Neutrophil (primary cell): ENCODE measurements around the gene AP2B1.
"Not testable (repeated sequence)": the region's sequence is repeated elsewhere in the genome, so short reads cannot be mapped to it uniquely, and the experiment has no call there.

Experiments
- H3K27ac ChIP-seq: fragments of 200-600 bp; sonication (generic); 2 replicates; pipeline ENCODE4 v1.5.1; 2016; ENCODE audit warnings: mild to moderate bottlenecking, moderate library complexity
- H3K27me3 ChIP-seq: fragments of 200-600 bp; sonication (generic); 2 replicates; pipeline ENCODE4 v1.6.0; 2016; ENCODE audit warnings: mild to moderate bottlenecking
- H3K36me3 ChIP-seq: fragments of 200-600 bp; sonication (generic); 2 replicates; pipeline ENCODE4 v1.5.1; 2017
- H3K4me1 ChIP-seq, 2 experiments: fragments of 200-600 bp in 1 of 2; sonication (generic) in 1 of 2; 1 replicate in 1 of 2; 2 replicates in 1 of 2; pipeline versions ENCODE4 v1.5.1 to v1.6.1; 2013 to 2016; ENCODE audit warnings: low read depth in 1 of 2, low read length in 1 of 2, mild to moderate bottlenecking in 1 of 2, moderate library complexity in 1 of 2; ENCODE audit not compliant: control insufficient read depth in 1 of 2, insufficient read depth in 1 of 2
- H3K4me3 ChIP-seq, 2 experiments: fragments of 200-600 bp in 1 of 2; sonication (generic) in 1 of 2; 1 replicate in 1 of 2; 2 replicates in 1 of 2; pipeline ENCODE4 v1.5.1; 2013 to 2016; ENCODE audit warnings: low read depth in 1 of 2, low read length in 1 of 2, mild to moderate bottlenecking in 1 of 2, moderate library complexity in 1 of 2
- H3K9me3 ChIP-seq: fragments of 200-600 bp; sonication (generic); 2 replicates; pipeline ENCODE4 v1.5.1; 2016
- TF ChIP-seq, protein P1 (sequence below): fragments of 200-600 bp; sonication (generic); IDR thresholded peaks from 2 replicates; pipeline ENCODE4 v1.5.1; 2016; ENCODE audit warnings: antibody characterized with exemption

AP2B1 gene

DNA sequence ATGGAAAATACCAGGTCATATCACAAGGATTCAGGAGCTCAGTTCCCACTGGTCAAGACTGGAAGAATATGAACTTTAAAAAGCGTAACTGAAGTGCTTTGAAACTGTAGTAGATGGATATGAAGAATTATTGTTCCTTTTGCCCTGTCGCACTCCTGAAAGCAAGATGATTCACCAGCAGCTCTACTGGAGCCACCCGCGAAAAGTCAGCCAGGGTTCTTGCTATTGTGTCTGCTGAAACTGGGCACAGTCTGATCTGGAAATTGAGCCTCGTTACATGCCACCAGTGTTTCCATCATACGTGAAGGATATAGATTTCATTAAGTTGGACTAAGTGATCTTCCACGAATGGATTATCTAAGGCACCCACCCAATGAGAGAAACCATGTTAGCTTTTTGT, 16.6 kb downstream of the AP2B1 start:
- no peaks in the 10 kb centered on the region for H3K9me3 ChIP-seq
- H3K4me1 ChIP-seq: no peaks in the 10 kb centered on the region
- H3K4me3 ChIP-seq: no peak overlapping the region
- H3K27ac ChIP-seq: no peak overlapping the region
- H3K36me3 ChIP-seq: peaks cover 90% of the 10 kb centered on the region
- TF ChIP-seq, protein P1, sequence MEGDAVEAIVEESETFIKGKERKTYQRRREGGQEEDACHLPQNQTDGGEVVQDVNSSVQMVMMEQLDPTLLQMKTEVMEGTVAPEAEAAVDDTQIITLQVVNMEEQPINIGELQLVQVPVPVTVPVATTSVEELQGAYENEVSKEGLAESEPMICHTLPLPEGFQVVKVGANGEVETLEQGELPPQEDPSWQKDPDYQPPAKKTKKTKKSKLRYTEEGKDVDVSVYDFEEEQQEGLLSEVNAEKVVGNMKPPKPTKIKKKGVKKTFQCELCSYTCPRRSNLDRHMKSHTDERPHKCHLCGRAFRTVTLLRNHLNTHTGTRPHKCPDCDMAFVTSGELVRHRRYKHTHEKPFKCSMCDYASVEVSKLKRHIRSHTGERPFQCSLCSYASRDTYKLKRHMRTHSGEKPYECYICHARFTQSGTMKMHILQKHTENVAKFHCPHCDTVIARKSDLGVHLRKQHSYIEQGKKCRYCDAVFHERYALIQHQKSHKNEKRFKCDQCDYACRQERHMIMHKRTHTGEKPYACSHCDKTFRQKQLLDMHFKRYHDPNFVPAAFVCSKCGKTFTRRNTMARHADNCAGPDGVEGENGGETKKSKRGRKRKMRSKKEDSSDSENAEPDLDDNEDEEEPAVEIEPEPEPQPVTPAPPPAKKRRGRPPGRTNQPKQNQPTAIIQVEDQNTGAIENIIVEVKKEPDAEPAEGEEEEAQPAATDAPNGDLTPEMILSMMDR: no peak
- no peaks in the 10 kb centered on the region for H3K27me3 ChIP-seq

DNA sequence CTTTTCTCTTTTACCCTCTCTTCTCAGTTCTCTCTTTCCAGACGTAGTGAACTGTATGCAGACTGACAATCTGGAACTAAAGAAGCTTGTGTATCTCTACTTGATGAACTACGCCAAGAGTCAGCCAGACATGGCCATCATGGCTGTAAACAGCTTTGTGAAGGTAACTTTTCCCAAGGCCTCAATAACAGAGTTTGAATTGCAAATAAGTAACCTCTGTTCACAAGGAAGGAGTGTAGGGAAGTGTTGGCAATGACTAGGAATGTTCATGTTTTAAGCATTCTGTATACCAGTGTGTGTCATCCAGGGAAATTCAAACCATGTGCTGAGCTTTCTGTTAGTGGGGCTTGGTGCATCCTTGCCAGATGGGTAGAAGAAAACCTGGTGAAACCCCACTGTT, 18.6 kb downstream of the AP2B1 start:
- H3K27me3 ChIP-seq: no peaks in the 10 kb centered on the region
- no peak overlapping the region for H3K27ac ChIP-seq
- no peaks in the 10 kb centered on the region for H3K4me1 ChIP-seq
- H3K36me3 ChIP-seq: peaks cover 94% of the 10 kb centered on the region
- H3K9me3 ChIP-seq: no peaks in the 10 kb centered on the region
- TF ChIP-seq, protein P1: no peak
- no peak overlapping the region for H3K4me3 ChIP-seq

DNA sequence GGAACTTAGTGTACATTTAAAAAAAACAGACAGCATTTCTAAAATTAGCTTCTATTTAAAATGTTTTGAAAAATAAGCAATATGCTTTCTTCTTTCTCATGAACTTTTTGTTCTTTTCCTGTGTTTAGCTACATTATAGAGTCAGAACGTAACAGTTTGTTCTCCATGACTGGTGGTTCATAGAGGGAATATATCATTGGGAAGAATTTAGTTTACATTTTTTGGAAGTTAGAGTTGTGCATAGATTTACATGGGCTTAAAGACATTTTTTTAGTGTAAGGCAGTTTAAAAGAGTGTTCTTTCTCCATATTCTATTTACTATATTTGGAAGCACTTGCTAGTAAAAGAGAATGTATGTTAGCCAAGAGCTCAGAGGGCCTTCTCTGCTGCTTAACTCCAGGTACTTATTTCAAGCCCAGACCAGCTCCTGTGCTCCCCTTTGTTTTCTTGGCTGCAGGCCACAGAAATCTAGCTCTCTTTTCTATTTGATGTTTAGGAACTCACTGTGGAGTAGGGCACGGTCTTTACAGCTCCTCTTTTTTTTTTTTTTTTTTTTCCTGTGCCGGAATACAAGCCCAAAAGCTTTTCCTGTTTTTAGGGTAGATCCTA, 20.2 kb downstream of the AP2B1 start:
- H3K27me3 ChIP-seq: no peaks in the 10 kb centered on the region
- TF ChIP-seq, protein P1: no peak
- H3K36me3 ChIP-seq: peaks cover 92% of the 10 kb centered on the region
- H3K27ac ChIP-seq: no peak overlapping the region
- H3K4me3 ChIP-seq: no peak overlapping the region
- no peaks in the 10 kb centered on the region for H3K9me3 ChIP-seq
- H3K4me1 ChIP-seq: no peaks in the 10 kb centered on the region

DNA sequence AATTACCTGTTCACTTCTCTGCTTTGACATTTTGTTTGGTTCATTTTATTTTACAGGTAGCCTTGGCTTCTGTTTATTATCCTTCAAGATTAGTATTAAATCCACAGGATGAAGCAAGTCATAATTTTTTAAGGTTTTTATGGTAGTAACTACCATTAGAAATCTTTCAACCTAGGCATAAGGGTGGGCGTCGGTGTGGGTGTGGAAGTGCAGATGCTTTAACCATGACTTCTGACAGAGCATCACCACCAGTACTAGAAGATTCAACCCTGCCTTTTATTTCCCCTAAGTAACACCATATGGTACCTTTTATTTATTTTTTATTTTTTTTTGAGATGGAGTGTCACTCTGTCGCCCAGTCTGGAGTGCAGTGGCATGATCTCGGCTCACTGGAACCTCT, 22.7 kb downstream of the AP2B1 start:
- TF ChIP-seq, protein P1: no peak
- Histone ChIP-seq H3K4me3 (no peak overlapping the region), H3K27me3 (no peaks in the 10 kb centered on the region), H3K27ac (no peak overlapping the region), H3K36me3 (peaks cover 87% of the 10 kb centered on the region), H3K4me1 (no peaks in the 10 kb centered on the region), H3K9me3 (no peaks in the 10 kb centered on the region)

DNA sequence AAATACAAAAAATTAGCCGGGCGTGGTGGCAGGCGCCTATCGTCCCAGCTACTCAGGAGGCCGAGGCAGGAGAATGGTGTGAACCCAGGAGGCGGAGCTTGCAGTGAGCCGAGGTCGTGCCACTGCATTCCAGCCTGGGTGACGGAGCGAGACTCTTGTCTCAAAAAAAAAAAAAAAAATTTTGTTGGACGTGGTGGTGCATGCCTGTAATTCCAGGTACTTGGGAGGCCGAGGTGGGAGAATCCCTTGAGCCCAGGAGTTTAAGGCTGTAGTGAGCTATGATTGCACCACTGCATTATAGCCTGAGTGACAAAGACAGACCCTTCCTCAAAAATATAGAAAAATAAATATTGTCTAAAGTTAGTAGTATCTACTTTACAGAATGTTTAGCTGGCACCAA, 23.6 kb downstream of the AP2B1 start:
- peaks cover 86% of the 10 kb centered on the region for H3K36me3 ChIP-seq
- not testable (repeated sequence) for H3K27ac ChIP-seq, H3K27me3 ChIP-seq, H3K4me3 ChIP-seq, H3K4me1 ChIP-seq, H3K9me3 ChIP-seq

DNA sequence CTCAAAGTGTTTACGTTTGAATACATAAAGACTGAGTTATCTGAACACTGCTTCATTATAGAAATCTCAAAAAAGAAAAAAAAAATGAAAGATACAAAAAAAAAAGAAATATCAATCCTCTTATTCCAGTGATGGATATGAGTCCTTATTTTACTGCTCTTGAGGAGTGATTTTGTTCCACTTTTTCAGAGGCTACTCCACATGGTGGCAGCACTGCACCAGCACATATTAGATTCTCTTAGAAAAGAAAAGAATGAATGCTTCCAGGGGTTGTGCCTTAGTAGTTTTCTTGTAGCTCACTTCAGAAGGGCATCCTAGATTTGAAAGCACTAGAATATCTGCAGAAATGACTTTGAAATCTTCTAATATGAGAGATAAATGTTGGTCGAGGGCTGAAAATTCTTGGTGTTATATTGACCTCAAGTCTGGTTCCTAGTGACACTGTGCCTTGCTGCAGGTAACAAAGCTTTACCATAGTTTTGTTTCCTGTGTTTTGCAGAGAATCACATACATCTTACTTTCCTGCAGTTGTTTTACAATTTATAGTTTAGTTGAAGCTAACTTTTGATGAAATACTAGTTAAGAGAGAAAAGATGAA, 25.9 kb downstream of the AP2B1 start:
- H3K4me1 ChIP-seq: no peaks in the 10 kb centered on the region
- no peak overlapping the region for H3K4me3 ChIP-seq
- TF ChIP-seq, protein P1: no peak
- H3K9me3 ChIP-seq: no peaks in the 10 kb centered on the region
- peaks cover 66% of the 10 kb centered on the region for H3K36me3 ChIP-seq
- no peaks in the 10 kb centered on the region for H3K27me3 ChIP-seq
- no peak overlapping the region for H3K27ac ChIP-seq
